H1 (cell line): ENCODE measurements around the gene LRRC32.

ENCODE experiments used
- EZH2 ChIP-seq: fragments of 200-600 bp; sonication (generic); IDR thresholded peaks from 2 replicates; pipeline ENCODE4 v1.7.1; 2012; ENCODE audit warnings: low read depth, mild to moderate bottlenecking, moderate library complexity, low read length, inconsistent platforms; ENCODE audit not compliant: severe bottlenecking
- JUN ChIP-seq: IDR thresholded peaks from 2 replicates; pipeline ENCODE4 v1.6.1; 2011; ENCODE audit warnings: low read depth, mild to moderate bottlenecking, improper control_type of control experiment, low read length
- SP1 ChIP-seq: IDR thresholded peaks from 2 replicates; pipeline ENCODE4 v1.6.1; 2011; ENCODE audit warnings: low read depth, low read length

DNA sequence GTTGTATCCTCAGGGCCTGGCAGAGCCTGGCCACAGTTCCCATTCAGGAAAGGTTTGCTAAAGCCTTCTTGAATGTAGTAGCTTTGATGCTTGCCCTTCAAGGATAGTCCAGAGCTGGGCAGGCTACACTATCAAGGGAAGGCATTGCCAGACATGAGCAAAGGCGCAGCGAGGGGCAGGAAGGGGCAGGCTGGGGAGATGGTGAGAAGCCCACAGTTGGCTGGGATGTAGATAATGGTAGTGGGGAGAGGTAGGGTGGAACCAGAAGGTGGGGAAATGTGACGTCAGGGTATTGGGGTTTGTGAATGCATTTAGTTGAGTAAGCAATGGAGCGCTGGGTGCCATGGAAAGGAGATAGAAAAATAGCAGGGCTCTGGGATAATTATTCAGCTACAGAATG, 28.6 kb downstream of the LRRC32 start:
- TF ChIP-seq JUN, result no peak
- no peak for TF ChIP-seq SP1
- no peak for TF ChIP-seq EZH2
